HCT116 (cell line): ENCODE results near the gene FNDC1. TPM values are rescaled to one million over a fixed set of nuclear protein-coding genes. Genes with fewer than 3 reads are reported as not detected.

Source experiments
- ATAC-seq: fragments of 200-7000 bp; cut with Tn5 transposase; 2 replicates; pipeline ENCODE4 v1.9.1; 2020; ENCODE audit warnings: mild to moderate bottlenecking, moderate library complexity
- BruUV-seq: library from RNA; stranded (reverse); fragments of 400-500 nt; replicated peaks from 2 replicates; lab custom pipeline; 2021; lab: Mats Ljungman, UMichigan
- CTCF ChIA-PET: fragments of 300-600 bp; sonication (Branson Sonifier 250); formaldehyde crosslinking; loops from one replicate; lab custom pipeline; 2021; ENCODE audit warnings: antibody characterized with exemption; lab: Charles Lee
- POLR2A ChIA-PET: fragments of 300-600, 350-600 bp; sonication (Branson Sonifier 250); formaldehyde crosslinking; loops from one replicate; lab custom pipeline; 2021; ENCODE audit warnings: antibody characterized with exemption; lab: Charles Lee
- RAD21 ChIA-PET, 2 experiments: fragments of 300-600 bp; sonication (Branson Sonifier 250); formaldehyde crosslinking; loops; one replicate each; lab custom pipeline; 2023; ENCODE audit warnings: low total read pairs in 2 of 2; ENCODE audit not compliant: uncharacterized antibody in 2 of 2, unreplicated experiment in 2 of 2, low non-redundant PET in 1 of 2; lab: Charles Lee
- DNase-seq: peaks from one replicate; pipeline ENCODE4 v3.0.0-alpha.2; 2010; ENCODE audit warnings: low read depth, low spot score
- H2AFZ ChIP-seq: fragments of 200-600 bp; shearing (Covaris generic), sonication (generic); 2 replicates; pipeline ENCODE4 v1.6.1; 2017; ENCODE audit warnings: low read depth, mixed run types, mixed read lengths, antibody characterized with exemption, low read length; ENCODE audit not compliant: poor library complexity, severe bottlenecking
- H3K27ac ChIP-seq: 2 replicates; pipeline ENCODE4 v1.5.1; 2012; ENCODE audit warnings: low read depth, low read length
- H3K27me3 ChIP-seq: fragments of 200-600 bp; sonication (generic); 2 replicates; pipeline ENCODE4 v1.6.1; 2016; ENCODE audit warnings: mixed run types, low read length, mixed read lengths; ENCODE audit not compliant: insufficient read depth
- H3K36me3 ChIP-seq, 2 experiments: fragments of 200-500 bp in 1 of 2; fragments of 200-600 bp in 1 of 2; sonication (Bioruptor generic) in 1 of 2; sonication (generic) in 1 of 2; 2 replicates each; pipeline versions ENCODE4 v1.5.1 to v1.6.1; 2014 to 2016; ENCODE audit warnings: low read length in 2 of 2, inconsistent platforms in 1 of 2, mixed read lengths in 1 of 2, mixed run types in 1 of 2; ENCODE audit not compliant: insufficient read depth in 2 of 2, control insufficient read depth in 1 of 2
- H3K4me1 ChIP-seq, 2 experiments: fragments of 200-600 bp in 1 of 2; sonication (generic) in 1 of 2; 2 replicates each; pipeline versions ENCODE4 v1.5.1 to v1.6.1; 2012 to 2017; ENCODE audit warnings: low read length in 2 of 2, inconsistent platforms in 1 of 2, mild to moderate bottlenecking in 1 of 2, mixed read lengths in 1 of 2, mixed run types in 1 of 2, moderate library complexity in 1 of 2; ENCODE audit not compliant: insufficient read depth in 2 of 2, control insufficient read depth in 1 of 2
- H3K4me2 ChIP-seq: fragments of 200-600 bp; sonication (generic); 2 replicates; pipeline ENCODE4 v1.6.1; 2017; ENCODE audit warnings: mixed run types, low read length, mixed read lengths
- H3K4me3 ChIP-seq, 2 experiments: fragments of 200-600 bp in 1 of 2; sonication (generic) in 1 of 2; replicated peaks in 1 of 2; 2 replicates each; pipeline ENCODE4 v1.5.1; 2011 to 2016; ENCODE audit warnings: low read length in 2 of 2, control low read depth in 1 of 2, low read depth in 1 of 2, mild to moderate bottlenecking in 1 of 2, mixed read lengths in 1 of 2, mixed run types in 1 of 2
- H3K79me2 ChIP-seq: fragments of 200-600 bp; sonication (generic); 2 replicates; pipeline ENCODE4 v1.6.1; 2017; ENCODE audit warnings: mild to moderate bottlenecking, mixed run types, low read length, moderate library complexity, mixed read lengths; ENCODE audit not compliant: insufficient read depth
- H3K9ac ChIP-seq: fragments of 200-600 bp; sonication (generic); 2 replicates; pipeline ENCODE4 v1.6.1; 2016; ENCODE audit warnings: low read length, mixed read lengths
- H3K9me2 ChIP-seq: fragments of 200-600 bp; sonication (generic), shearing (Covaris generic); 2 replicates; pipeline ENCODE4 v1.6.1; 2017; ENCODE audit warnings: mixed run types, mild to moderate bottlenecking, moderate library complexity; ENCODE audit not compliant: insufficient read depth
- H3K9me3 ChIP-seq, 2 experiments: fragments of 200-500 bp in 1 of 2; fragments of 200-600 bp in 1 of 2; sonication (Bioruptor generic) in 1 of 2; sonication (generic) in 1 of 2; 2 replicates each; pipeline ENCODE4 v1.6.1; 2014 to 2017; ENCODE audit warnings: low read length in 2 of 2, mixed read lengths in 2 of 2, inconsistent platforms in 1 of 2, low read depth in 1 of 2, mild to moderate bottlenecking in 1 of 2, mixed run types in 1 of 2, moderate library complexity in 1 of 2; ENCODE audit not compliant: control insufficient read depth in 1 of 2, insufficient read depth in 1 of 2
- H4K20me1 ChIP-seq: fragments of 200-600 bp; sonication (generic), shearing (Covaris generic); 2 replicates; pipeline ENCODE4 v1.6.1; 2017; ENCODE audit warnings: mixed run types, mild to moderate bottlenecking, moderate library complexity; ENCODE audit not compliant: insufficient read depth
- CEBPB ChIP-seq: IDR thresholded peaks from 2 replicates; pipeline ENCODE4 v1.6.1; 2012; ENCODE audit warnings: low read depth
- ELF1 ChIP-seq: IDR thresholded peaks from 2 replicates; pipeline ENCODE4 v1.6.1; 2012; ENCODE audit warnings: low read depth, borderline replicate concordance
- EZH2 ChIP-seq: fragments of 200-600 bp; sonication (generic); IDR thresholded peaks from 2 replicates; pipeline ENCODE4 v1.6.1; 2017; ENCODE audit warnings: antibody characterized with exemption, mixed run types
- FOSL1 ChIP-seq: IDR thresholded peaks from 2 replicates; pipeline ENCODE4 v1.6.1; 2012; ENCODE audit warnings: low read depth
- JUND ChIP-seq: IDR thresholded peaks from 2 replicates; pipeline ENCODE4 v1.6.1; 2012
- POLR2A ChIP-seq: IDR thresholded peaks from 2 replicates; pipeline ENCODE4 v1.7.0; 2011; ENCODE audit warnings: borderline replicate concordance; ENCODE audit not compliant: insufficient read depth, insufficient read length; ENCODE audit errors: extremely low read depth
- POLR2AphosphoS5 ChIP-seq: IDR thresholded peaks from 2 replicates; pipeline ENCODE4 v1.6.1; 2011; ENCODE audit warnings: mild to moderate bottlenecking, low read depth, low read length, moderate library complexity
- RAD21 ChIP-seq: IDR thresholded peaks from 2 replicates; pipeline ENCODE4 v1.6.1; 2012; ENCODE audit warnings: low read depth, mild to moderate bottlenecking
- SIN3A ChIP-seq: IDR thresholded peaks from 2 replicates; pipeline ENCODE4 v1.6.1; 2012; ENCODE audit warnings: low read depth
- SP1 ChIP-seq: IDR thresholded peaks from 2 replicates; pipeline ENCODE4 v1.6.1; 2012; ENCODE audit warnings: low read depth
- SRF ChIP-seq: IDR thresholded peaks from 2 replicates; pipeline ENCODE4 v1.6.1; 2012; ENCODE audit warnings: low read depth
- TCF7L2 ChIP-seq: IDR thresholded peaks from 2 replicates; pipeline ENCODE4 v1.7.0; 2011; ENCODE audit warnings: borderline replicate concordance, inconsistent platforms; ENCODE audit not compliant: insufficient read depth, insufficient read length; ENCODE audit errors: extremely low read depth
- YY1 ChIP-seq: IDR thresholded peaks from 2 replicates; pipeline ENCODE4 v1.6.1; 2011; ENCODE audit warnings: low read length, low read depth, moderate library complexity, mild to moderate bottlenecking; ENCODE audit not compliant: insufficient replicate concordance; ENCODE audit errors: extremely low read depth
- ZNF274 ChIP-seq: fragments of 200-500 bp; sonication (Bioruptor generic); IDR thresholded peaks from 2 replicates; pipeline ENCODE4 v1.6.1; 2014; ENCODE audit warnings: mild to moderate bottlenecking, low read depth, low read length, inconsistent platforms
- intact Hi-C: fragments of 100-400 bp; cut with micrococcal nuclease; formaldehyde crosslinking; loops from 2 replicates; pipeline ENCODE4 v1.10.0; 2022
- total RNA-seq: library from RNA; stranded (reverse); gene quantifications from one replicate; pipeline ENCODE4 v1.2.1, GENCODE V29; 2021; ENCODE audit not compliant: unreplicated experiment
- TF ChIP-seq, protein P1 (sequence below), 3 experiments: fragments of 200-600 bp in 1 of 3; sonication (generic) in 1 of 3; IDR thresholded peaks in 2 of 3; conservative IDR thresholded peaks in 1 of 3; 2 replicates each; pipeline ENCODE4 v1.5.1; 2012 to 2017; ENCODE audit warnings: low read depth in 2 of 3, low read length in 2 of 3, antibody characterized with exemption in 1 of 3, borderline replicate concordance in 1 of 3, control low read depth in 1 of 3, mild to moderate bottlenecking in 1 of 3, mixed read lengths in 1 of 3, mixed run types in 1 of 3, moderate library complexity in 1 of 3; ENCODE audit not compliant: insufficient read depth in 1 of 3
- TF ChIP-seq, protein P2 (sequence below): IDR thresholded peaks from 2 replicates; pipeline ENCODE4 v1.6.1; 2012
- TF ChIP-seq, protein P3 (sequence below): IDR thresholded peaks from 2 replicates; pipeline ENCODE4 v1.6.1; 2012; ENCODE audit warnings: low read depth
- TF ChIP-seq, protein P4 (sequence below): IDR thresholded peaks from 2 replicates; pipeline ENCODE4 v1.6.1; 2012

Gene FNDC1
- total RNA-seq, 1 experiment from 2014 or later, result 0.07 TPM

DNA sequence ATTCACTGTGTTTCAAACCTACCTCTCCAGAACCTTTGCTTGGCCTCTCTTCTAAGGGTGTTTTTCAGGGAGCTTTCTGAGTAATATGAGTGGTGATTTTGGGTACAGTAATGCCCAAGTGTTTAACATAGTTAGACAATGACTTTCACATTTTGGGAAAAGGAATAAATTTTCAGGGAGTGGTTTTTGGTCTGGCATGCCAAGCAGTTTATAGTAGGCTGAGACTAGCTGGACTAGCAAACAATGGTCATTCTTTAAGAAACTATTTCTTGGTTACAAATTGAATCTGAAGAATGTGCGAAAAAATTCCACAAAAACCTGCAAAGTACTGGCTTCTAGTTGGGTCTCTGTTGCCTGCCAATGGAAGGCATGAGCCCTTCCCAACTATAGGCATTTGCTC, 15.4 kb downstream of the FNDC1 start:
- CTCF ChIA-PET, result no interaction called here
- no peaks in the 10 kb centered on the region for H3K4me1 ChIP-seq
- BruUV-seq, result no TSS peak

More for the DNA sequence above, 15.4 kb downstream of the FNDC1 start:
- DNase-seq (no peak), ATAC-seq (no peak)
- TF ChIP-seq JUND, result no peak
- no peak for TF ChIP-seq SIN3A
- no peak for TF ChIP-seq SRF
- TF ChIP-seq, protein P1, sequence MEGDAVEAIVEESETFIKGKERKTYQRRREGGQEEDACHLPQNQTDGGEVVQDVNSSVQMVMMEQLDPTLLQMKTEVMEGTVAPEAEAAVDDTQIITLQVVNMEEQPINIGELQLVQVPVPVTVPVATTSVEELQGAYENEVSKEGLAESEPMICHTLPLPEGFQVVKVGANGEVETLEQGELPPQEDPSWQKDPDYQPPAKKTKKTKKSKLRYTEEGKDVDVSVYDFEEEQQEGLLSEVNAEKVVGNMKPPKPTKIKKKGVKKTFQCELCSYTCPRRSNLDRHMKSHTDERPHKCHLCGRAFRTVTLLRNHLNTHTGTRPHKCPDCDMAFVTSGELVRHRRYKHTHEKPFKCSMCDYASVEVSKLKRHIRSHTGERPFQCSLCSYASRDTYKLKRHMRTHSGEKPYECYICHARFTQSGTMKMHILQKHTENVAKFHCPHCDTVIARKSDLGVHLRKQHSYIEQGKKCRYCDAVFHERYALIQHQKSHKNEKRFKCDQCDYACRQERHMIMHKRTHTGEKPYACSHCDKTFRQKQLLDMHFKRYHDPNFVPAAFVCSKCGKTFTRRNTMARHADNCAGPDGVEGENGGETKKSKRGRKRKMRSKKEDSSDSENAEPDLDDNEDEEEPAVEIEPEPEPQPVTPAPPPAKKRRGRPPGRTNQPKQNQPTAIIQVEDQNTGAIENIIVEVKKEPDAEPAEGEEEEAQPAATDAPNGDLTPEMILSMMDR (IDR thresholded peaks at IDR 0.05 in 2 of 3, conservative IDR thresholded peaks at IDR 0.05 in 1 of 3; ENCODE audit: borderline replicate concordance in 1 of 3, insufficient read depth in 1 of 3, low read depth in 2 of 3, low read length in 2 of 3), result no peak
- no peak for TF ChIP-seq FOSL1
- no peak for TF ChIP-seq ZNF274
- no peak for TF ChIP-seq RAD21
- TF ChIP-seq ELF1, result no peak
- TF ChIP-seq POLR2AphosphoS5, result no peak
- TF ChIP-seq POLR2A, result no peak
- no peak for TF ChIP-seq YY1
- no peak for TF ChIP-seq TCF7L2
- TF ChIP-seq CEBPB, result no peak
- no peak for TF ChIP-seq EZH2
- TF ChIP-seq, protein P2, sequence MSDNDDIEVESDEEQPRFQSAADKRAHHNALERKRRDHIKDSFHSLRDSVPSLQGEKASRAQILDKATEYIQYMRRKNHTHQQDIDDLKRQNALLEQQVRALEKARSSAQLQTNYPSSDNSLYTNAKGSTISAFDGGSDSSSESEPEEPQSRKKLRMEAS, result no peak
- TF ChIP-seq SP1, result no peak
- TF ChIP-seq, protein P3, sequence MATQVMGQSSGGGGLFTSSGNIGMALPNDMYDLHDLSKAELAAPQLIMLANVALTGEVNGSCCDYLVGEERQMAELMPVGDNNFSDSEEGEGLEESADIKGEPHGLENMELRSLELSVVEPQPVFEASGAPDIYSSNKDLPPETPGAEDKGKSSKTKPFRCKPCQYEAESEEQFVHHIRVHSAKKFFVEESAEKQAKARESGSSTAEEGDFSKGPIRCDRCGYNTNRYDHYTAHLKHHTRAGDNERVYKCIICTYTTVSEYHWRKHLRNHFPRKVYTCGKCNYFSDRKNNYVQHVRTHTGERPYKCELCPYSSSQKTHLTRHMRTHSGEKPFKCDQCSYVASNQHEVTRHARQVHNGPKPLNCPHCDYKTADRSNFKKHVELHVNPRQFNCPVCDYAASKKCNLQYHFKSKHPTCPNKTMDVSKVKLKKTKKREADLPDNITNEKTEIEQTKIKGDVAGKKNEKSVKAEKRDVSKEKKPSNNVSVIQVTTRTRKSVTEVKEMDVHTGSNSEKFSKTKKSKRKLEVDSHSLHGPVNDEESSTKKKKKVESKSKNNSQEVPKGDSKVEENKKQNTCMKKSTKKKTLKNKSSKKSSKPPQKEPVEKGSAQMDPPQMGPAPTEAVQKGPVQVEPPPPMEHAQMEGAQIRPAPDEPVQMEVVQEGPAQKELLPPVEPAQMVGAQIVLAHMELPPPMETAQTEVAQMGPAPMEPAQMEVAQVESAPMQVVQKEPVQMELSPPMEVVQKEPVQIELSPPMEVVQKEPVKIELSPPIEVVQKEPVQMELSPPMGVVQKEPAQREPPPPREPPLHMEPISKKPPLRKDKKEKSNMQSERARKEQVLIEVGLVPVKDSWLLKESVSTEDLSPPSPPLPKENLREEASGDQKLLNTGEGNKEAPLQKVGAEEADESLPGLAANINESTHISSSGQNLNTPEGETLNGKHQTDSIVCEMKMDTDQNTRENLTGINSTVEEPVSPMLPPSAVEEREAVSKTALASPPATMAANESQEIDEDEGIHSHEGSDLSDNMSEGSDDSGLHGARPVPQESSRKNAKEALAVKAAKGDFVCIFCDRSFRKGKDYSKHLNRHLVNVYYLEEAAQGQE, result no peak
- TF ChIP-seq, protein P4, sequence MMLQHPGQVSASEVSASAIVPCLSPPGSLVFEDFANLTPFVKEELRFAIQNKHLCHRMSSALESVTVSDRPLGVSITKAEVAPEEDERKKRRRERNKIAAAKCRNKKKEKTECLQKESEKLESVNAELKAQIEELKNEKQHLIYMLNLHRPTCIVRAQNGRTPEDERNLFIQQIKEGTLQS, result no peak
- H2AFZ ChIP-seq, result no peak overlapping the region
- intact Hi-C loops, result no loop called here
- POLR2A ChIA-PET, result no interaction called here
- H3K79me2 ChIP-seq, result no peaks in the 10 kb centered on the region
- H3K4me2 ChIP-seq, result no peak overlapping the region
- H3K9me3 ChIP-seq, result no peaks in the 10 kb centered on the region
- H3K4me3 ChIP-seq, result no peak overlapping the region
- H3K36me3 ChIP-seq, result no peaks in the 10 kb centered on the region
- no peaks in the 10 kb centered on the region; the same call in 1 of the 2 replicates for H3K27me3 ChIP-seq
- no peak overlapping the region for H3K9ac ChIP-seq
- no peak overlapping the region for H3K27ac ChIP-seq
- RAD21 ChIA-PET, result no interaction called here
- no peaks in the 10 kb centered on the region for H4K20me1 ChIP-seq
- H3K9me2 ChIP-seq, result no peaks in the 10 kb centered on the region
